Hepatocyte (in vitro differentiated cells): ENCODE results near the gene THSD7B.

Experiments used
- EZH2phosphoT487 ChIP-seq: fragments of 200-600 bp; sonication (generic); IDR thresholded peaks from one replicate; pipeline ENCODE4 v1.6.1; 2018; ENCODE audit warnings: antibody characterized with exemption, mild to moderate bottlenecking, low read depth, moderate library complexity; ENCODE audit not compliant: unreplicated experiment, severe bottlenecking
- TF ChIP-seq, protein P1 (sequence below): fragments of 200-600 bp; sonication (generic); IDR thresholded peaks from 2 replicates; pipeline ENCODE4 v1.5.1; 2016; ENCODE audit warnings: antibody characterized with exemption, mild to moderate bottlenecking; ENCODE audit not compliant: poor library complexity

- TF ChIP-seq, protein P1, sequence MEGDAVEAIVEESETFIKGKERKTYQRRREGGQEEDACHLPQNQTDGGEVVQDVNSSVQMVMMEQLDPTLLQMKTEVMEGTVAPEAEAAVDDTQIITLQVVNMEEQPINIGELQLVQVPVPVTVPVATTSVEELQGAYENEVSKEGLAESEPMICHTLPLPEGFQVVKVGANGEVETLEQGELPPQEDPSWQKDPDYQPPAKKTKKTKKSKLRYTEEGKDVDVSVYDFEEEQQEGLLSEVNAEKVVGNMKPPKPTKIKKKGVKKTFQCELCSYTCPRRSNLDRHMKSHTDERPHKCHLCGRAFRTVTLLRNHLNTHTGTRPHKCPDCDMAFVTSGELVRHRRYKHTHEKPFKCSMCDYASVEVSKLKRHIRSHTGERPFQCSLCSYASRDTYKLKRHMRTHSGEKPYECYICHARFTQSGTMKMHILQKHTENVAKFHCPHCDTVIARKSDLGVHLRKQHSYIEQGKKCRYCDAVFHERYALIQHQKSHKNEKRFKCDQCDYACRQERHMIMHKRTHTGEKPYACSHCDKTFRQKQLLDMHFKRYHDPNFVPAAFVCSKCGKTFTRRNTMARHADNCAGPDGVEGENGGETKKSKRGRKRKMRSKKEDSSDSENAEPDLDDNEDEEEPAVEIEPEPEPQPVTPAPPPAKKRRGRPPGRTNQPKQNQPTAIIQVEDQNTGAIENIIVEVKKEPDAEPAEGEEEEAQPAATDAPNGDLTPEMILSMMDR, result no peak
- TF ChIP-seq EZH2phosphoT487, result no peak
Measured at GRCh38 chr2:136844546-136844945, 79.2 kb downstream of the THSD7B start.
